Body of pancreas (tissue), 4 donors: Measurements from ENCODE around the gene ARSB. TPM values are rescaled to one million over a fixed set of nuclear protein-coding genes. Genes with fewer than 3 reads are reported as not detected.
A peak's percentile ranks its signal among the peaks of the same experiment; 100 is the strongest.

ENCODE experiments used
- ATAC-seq: fragments of 150-250 bp; one replicate; pipeline ENCODE4 v1.9.1; 2016
- DNase-seq, 4 donors: peaks; one replicate each; pipeline ENCODE4 v3.0.0-alpha.2; 2019
- H3K27ac ChIP-seq, 4 donors: fragments of 200-600 bp; sonication (generic); 1 replicate in 3 of 4; 2 replicates in 1 of 4; pipeline versions ENCODE4 v1.5.1 to v1.6.1; 2016 to 2019; ENCODE audit warnings: mild to moderate bottlenecking in 1 of 4, mixed read lengths in 1 of 4, moderate library complexity in 1 of 4
- H3K27me3 ChIP-seq, 2 donors: fragments of 200-600 bp; sonication (generic); one replicate each; pipeline ENCODE4 v1.6.0; 2016; ENCODE audit warnings: mild to moderate bottlenecking in 1 of 2
- H3K36me3 ChIP-seq, 2 donors: fragments of 200-600 bp; sonication (generic); replicated peaks in 1 of 2; 2 replicates each; pipeline ENCODE4 v1.5.1; 2016; ENCODE audit warnings: low read depth in 2 of 2; ENCODE audit not compliant: insufficient read depth in 1 of 2
- H3K4me1 ChIP-seq: fragments of 200-600 bp; sonication (generic); one replicate; pipeline ENCODE4 v1.6.0; 2016
- H3K4me3 ChIP-seq, 2 donors: fragments of 200-600 bp; sonication (generic); 1 replicate in 1 of 2; 2 replicates in 1 of 2; pipeline ENCODE4 v1.5.1; 2016 to 2019
- H3K9me3 ChIP-seq, 3 donors: fragments of 200-600 bp; sonication (generic); 1 replicate in 2 of 3; 2 replicates in 1 of 3; pipeline ENCODE4 v1.5.1; 2016
- POLR2A ChIP-seq, 3 donors: fragments of 450-650 bp; IDR thresholded peaks; one replicate each; pipeline ENCODE4 v1.6.1; 2016; ENCODE audit warnings: antibody characterized with exemption in 3 of 3, mild to moderate bottlenecking in 2 of 3
- WGBS, 2 donors: methylation state at CpG; one replicate each; pipeline ENCODE4 v1.1.5; 2017; 5-methylcytosine and 5-hydroxymethylcytosine counted together
- intact Hi-C: fragments of 100-400 bp; cut with DNase I; formaldehyde crosslinking; loops from one replicate; pipeline ENCODE4 v1.15.1; 2023
- total RNA-seq, 2 donors: library from RNA; depleted of rRNA; stranded (reverse); fragments of >200 nt; gene quantifications; one replicate each; pipeline ENCODE4 v1.1.0, GENCODE V29; 2016
- TF ChIP-seq, protein P1 (sequence below), 7 experiments: fragments of 450-650 bp in 4 of 7; fragments of 200-600 bp in 3 of 7; sonication (generic) in 3 of 7; IDR thresholded peaks; one replicate each; pipeline ENCODE4 v1.5.1; 2016 to 2019; ENCODE audit warnings: antibody characterized with exemption in 7 of 7

The ARSB gene
- total RNA-seq, 2 donors from 2014 or later, result 9.9 to 12.2 TPM

- Histone ChIP-seq H3K4me3 (no peak overlapping the region), H3K27me3 (no peaks in the 10 kb centered on the region), H3K9me3 (no peaks in the 10 kb centered on the region), H3K27ac (no peak overlapping the region), H3K4me1 (peaks cover 54% of the 10 kb centered on the region), H3K36me3 (no peaks in the 10 kb centered on the region)
- ATAC-seq (no peak), DNase-seq (peak in 2 of 4 donors; percentile 15 to 35)
- TF ChIP-seq, protein P1, sequence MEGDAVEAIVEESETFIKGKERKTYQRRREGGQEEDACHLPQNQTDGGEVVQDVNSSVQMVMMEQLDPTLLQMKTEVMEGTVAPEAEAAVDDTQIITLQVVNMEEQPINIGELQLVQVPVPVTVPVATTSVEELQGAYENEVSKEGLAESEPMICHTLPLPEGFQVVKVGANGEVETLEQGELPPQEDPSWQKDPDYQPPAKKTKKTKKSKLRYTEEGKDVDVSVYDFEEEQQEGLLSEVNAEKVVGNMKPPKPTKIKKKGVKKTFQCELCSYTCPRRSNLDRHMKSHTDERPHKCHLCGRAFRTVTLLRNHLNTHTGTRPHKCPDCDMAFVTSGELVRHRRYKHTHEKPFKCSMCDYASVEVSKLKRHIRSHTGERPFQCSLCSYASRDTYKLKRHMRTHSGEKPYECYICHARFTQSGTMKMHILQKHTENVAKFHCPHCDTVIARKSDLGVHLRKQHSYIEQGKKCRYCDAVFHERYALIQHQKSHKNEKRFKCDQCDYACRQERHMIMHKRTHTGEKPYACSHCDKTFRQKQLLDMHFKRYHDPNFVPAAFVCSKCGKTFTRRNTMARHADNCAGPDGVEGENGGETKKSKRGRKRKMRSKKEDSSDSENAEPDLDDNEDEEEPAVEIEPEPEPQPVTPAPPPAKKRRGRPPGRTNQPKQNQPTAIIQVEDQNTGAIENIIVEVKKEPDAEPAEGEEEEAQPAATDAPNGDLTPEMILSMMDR (IDR thresholded peaks at IDR 0.05), result peak in 4 of 7 experiments; percentile 2 to 39 (median 20)
- no peak for TF ChIP-seq POLR2A (IDR thresholded peaks at IDR 0.05)
- intact Hi-C loops, result no loop called here
- 76 to 79% methylated on average over 2 of the region's 2 CpGs for WGBS, 2 donors
These were observed 64.5 kb downstream of the ARSB start for GRCh38 chr5:78920604-78921003.

GRCh38 chr5:78919796-78920195 is 65.3 kb downstream of the ARSB start:
- no peaks in the 10 kb centered on the region for H3K9me3 ChIP-seq
- intact Hi-C loops, result no loop called here
- DNase-seq, result no peak
- H3K27me3 ChIP-seq, result no peaks in the 10 kb centered on the region
- TF ChIP-seq POLR2A (IDR thresholded peaks at IDR 0.05), result no peak
- TF ChIP-seq, protein P1 (IDR thresholded peaks at IDR 0.05), result no peak
- WGBS, 2 donors, result 100% methylated on average over 1 of the region's 1 CpG
- H3K4me3 ChIP-seq, result no peak overlapping the region
- peaks cover 55% of the 10 kb centered on the region for H3K4me1 ChIP-seq
- no peaks in the 10 kb centered on the region for H3K36me3 ChIP-seq
- no peak for ATAC-seq
- no peak overlapping the region for H3K27ac ChIP-seq

DNA sequence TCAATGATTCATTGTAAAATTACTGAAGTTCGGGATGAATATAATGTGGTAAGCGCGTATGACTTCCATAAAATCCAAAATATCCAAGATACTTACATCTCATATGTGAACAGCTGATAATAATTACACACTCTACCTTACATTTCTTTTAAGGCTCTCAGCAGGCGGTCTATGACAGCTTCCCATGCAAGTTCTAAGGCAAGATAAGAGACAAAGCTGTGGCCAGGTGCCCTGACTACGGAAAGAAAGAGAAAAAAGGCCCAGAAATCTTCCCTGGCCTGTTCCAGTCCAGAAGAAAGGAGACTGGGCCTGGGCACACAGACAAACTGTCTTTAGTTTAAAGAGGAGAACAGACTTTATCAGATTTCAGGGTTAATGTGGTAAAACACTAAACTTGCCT is 69.1 kb downstream of the ARSB start:
- H3K4me1 ChIP-seq, result peaks cover 56% of the 10 kb centered on the region
- 42 to 47% methylated on average over 5 of the region's 5 CpGs for WGBS, 2 donors
- no peaks in the 10 kb centered on the region for H3K36me3 ChIP-seq
- peak in 2 of 4 donors; percentile 18 to 50 for DNase-seq
- no peak overlapping the region for H3K4me3 ChIP-seq
- TF ChIP-seq POLR2A (IDR thresholded peaks at IDR 0.05), result no peak
- TF ChIP-seq, protein P1 (IDR thresholded peaks at IDR 0.05), result no peak
- peak; percentile 33 for ATAC-seq
- no peaks in the 10 kb centered on the region for H3K27me3 ChIP-seq
- intact Hi-C loops, result no loop called here
- H3K27ac ChIP-seq, result peak overlapping the region in 2 of 4 donors; percentile 25 to 47
- H3K9me3 ChIP-seq, result no peaks in the 10 kb centered on the region

GRCh38 chr5:78915170-78915569 is 69.9 kb downstream of the ARSB start:
- 37 to 43% methylated on average over 3 of the region's 3 CpGs for WGBS, 2 donors
- ATAC-seq (no peak), DNase-seq (no peak)
- intact Hi-C loops, result no loop called here
- Histone ChIP-seq H3K27me3 (no peaks in the 10 kb centered on the region), H3K4me3 (no peak overlapping the region), H3K9me3 (no peaks in the 10 kb centered on the region), H3K36me3 (no peaks in the 10 kb centered on the region), H3K4me1 (peaks cover 56% of the 10 kb centered on the region), H3K27ac (no peak overlapping the region)
- TF ChIP-seq, protein P1 (IDR thresholded peaks at IDR 0.05), result no peak
- no peak for TF ChIP-seq POLR2A (IDR thresholded peaks at IDR 0.05)

DNA sequence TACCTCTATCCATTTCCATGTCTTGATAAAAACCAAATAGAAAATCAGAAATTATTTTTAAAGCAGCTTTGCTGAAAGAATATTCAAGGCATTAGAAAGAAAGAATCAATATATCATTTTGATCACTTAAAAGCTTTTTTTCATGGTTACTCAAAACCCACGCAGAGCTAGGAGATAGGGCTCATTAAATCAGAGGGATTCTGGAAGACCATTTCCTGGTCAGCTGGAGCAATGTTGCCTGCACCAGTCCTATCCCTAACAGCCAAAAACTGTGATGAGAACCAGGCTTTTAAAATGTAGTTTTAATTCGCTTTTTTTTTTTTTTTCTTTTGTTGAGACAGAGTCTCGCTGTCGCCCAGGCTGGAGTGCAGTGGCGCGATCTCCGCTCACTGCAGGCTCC is 72.3 kb downstream of the ARSB start:
- DNase-seq (no peak), ATAC-seq (no peak)
- Histone ChIP-seq H3K4me3 (no peak overlapping the region), H3K36me3 (no peaks in the 10 kb centered on the region), H3K27me3 (no peaks in the 10 kb centered on the region), H3K4me1 (peaks cover 79% of the 10 kb centered on the region), H3K9me3 (no peaks in the 10 kb centered on the region), H3K27ac (peak overlapping the region in 3 of 4 donors; percentile 56 to 78 (median 60))
- 87 to 89% methylated on average over 7 of the region's 7 CpGs for WGBS, 2 donors
- intact Hi-C loops, result no loop called here
- no peak for TF ChIP-seq POLR2A (IDR thresholded peaks at IDR 0.05)
- TF ChIP-seq, protein P1 (IDR thresholded peaks at IDR 0.05), result no peak
